Heart right ventricle (tissue), 16 donors: ENCODE results near the gene ST6GALNAC4. TPM values are rescaled to one million over a fixed set of nuclear protein-coding genes. Genes with fewer than 3 reads are reported as not detected.

Source experiments
- ATAC-seq, 8 donors: fragments of 200-7000 bp; cut with Tn5 transposase; one replicate each; pipeline ENCODE4 v1.9.1; 2020; ENCODE audit warnings: mild to moderate bottlenecking in 8 of 8, moderate library complexity in 8 of 8, moderate number of reproducible peaks in 1 of 8
- DNase-seq, 2 donors: peaks; one replicate each; pipeline ENCODE4 v3.0.0-alpha.2; 2020
- H3K27ac ChIP-seq, 10 donors: fragments of 200-600 bp; sonication (generic) in 2 of 10; one replicate each; pipeline versions ENCODE4 v1.5.0 to v1.8.0; 2020 to 2022; ENCODE audit warnings: mild to moderate bottlenecking in 3 of 10
- H3K27me3 ChIP-seq, 7 donors: fragments of 200-600 bp; one replicate each; pipeline ENCODE4 v1.8.0; 2021 to 2022; ENCODE audit warnings: mild to moderate bottlenecking in 2 of 7
- H3K36me3 ChIP-seq, 9 donors: fragments of 200-600 bp; sonication (generic) in 1 of 9; one replicate each; pipeline versions ENCODE4 v1.5.0 to v1.8.0; 2020 to 2022; ENCODE audit warnings: mild to moderate bottlenecking in 2 of 9
- H3K4me1 ChIP-seq, 9 donors: fragments of 200-600 bp; sonication (generic) in 1 of 9; one replicate each; pipeline versions ENCODE4 v1.5.0 to v1.8.0; 2020 to 2022; ENCODE audit warnings: mild to moderate bottlenecking in 4 of 9
- H3K4me3 ChIP-seq, 10 donors: fragments of 200-600 bp; sonication (generic) in 2 of 10; one replicate each; pipeline versions ENCODE4 v1.5.0 to v1.8.0; 2020 to 2022; ENCODE audit warnings: mild to moderate bottlenecking in 7 of 10, moderate library complexity in 2 of 10
- H3K9me3 ChIP-seq, 11 donors: fragments of 200-600 bp in 10 of 11; sonication (generic) in 2 of 11; one replicate each; pipeline versions ENCODE4 v1.5.0 to v1.8.0; 2013 to 2022; ENCODE audit warnings: mild to moderate bottlenecking in 2 of 11, control low read depth in 1 of 11, moderate library complexity in 1 of 11
- CTCF ChIP-seq, 9 donors: fragments of 200-600 bp; sonication (generic) in 2 of 9; IDR thresholded peaks; one replicate each; pipeline versions ENCODE4 v1.5.0 to v1.8.0; 2021 to 2022; ENCODE audit warnings: antibody characterized with exemption in 9 of 9, mild to moderate bottlenecking in 5 of 9, moderate library complexity in 1 of 9
- WGBS, 2 donors: extraction: QIAGEN DNeasy Blood & Tissue Kit; methylation state at CpG; one replicate each; pipeline ENCODE4 v1.1.7; 2013; ENCODE audit warnings: inconsistent platforms in 1 of 2; 5-methylcytosine and 5-hydroxymethylcytosine counted together
- intact Hi-C, 10 donors: fragments of 100-400 bp; cut with DNase I; formaldehyde crosslinking; loops; one replicate each; pipeline versions ENCODE4 v1.11.1 to v1.14.2; 2022
- polyA plus RNA-seq, 2 donors: library from polyadenylated mRNA; stranded (reverse); fragments of 200-250 nt; gene quantifications; one replicate each; pipeline ENCODE4 v1.2.3, GENCODE V29; 2013
- total RNA-seq, 10 donors: library from RNA; stranded (reverse); fragmentation: NEBNext Ultra II Directional in 3 of 10; extraction: Animal tissue kit (Norgen Biotek cat#: 25700) in 3 of 10; gene quantifications; one replicate each; pipeline versions ENCODE4 v1.2.1 to v1.2.4, GENCODE V29; 2021 to 2023
- donor health status: Arrhythmogenic right ventricular cardiomyopathy.
- donor health status: ischemic (EF 13 %, LVEDD 7.1; RV severe dilation, severe dysfunction).
- donor health status: healthy with polysubstance abuse.
- donor health status: DM: no; HTN: yes; CAD: no.
- donor health status: DM: no; HTN: no; CAD: no.
- donor health status: ischemic (EF 25% LVEDD 6.9; RV normal size, moderate dysfunction).
- donor health status: ischemic (EF 25% LVEDD 5.7; RV mildly dilated, moderate dysfunction).
- donor health status: healthy.
- donor health status: DM: yes; HTN: yes; CAD: no.
- donor health status: Ischemic cardiomyopathy.
- donor health status: ischemic (EF 35%, LVEDD 5.7; RV mildly dilated, moderate dysfunction).
- donor health status: nonischemic (EF 11% LVEDD 7.7; RV severe dilation, severe dysfunction).
- donor health status: DM: yes; HTN: yes; CAD: no.
- donor health status: PGD.
- donor health status: ischemic (EF 29% LVEDD 5.4; RV normal size, mild dysfunction).
- donor health status: nonischemic (EF 23%, LVEDD 6.1; RV moderate dilation, normal function).

The ST6GALNAC4 gene
- total and polyA plus RNA-seq, 12 donors = 10.8 to 52.9 (median 33.9) TPM

- H3K27me3 ChIP-seq = no peaks in the 10 kb centered on the region
- 80% methylated on average over 3 of the region's 3 CpGs for WGBS, 2 donors
- H3K4me1 ChIP-seq = peaks cover 35 to 78% (median 73%) of the 10 kb centered on the region in 9 donors
- H3K4me3 ChIP-seq = no peak overlapping the region
- no peaks in the 10 kb centered on the region for H3K36me3 ChIP-seq
- H3K9me3 ChIP-seq = no peaks in the 10 kb centered on the region
- DNase-seq = no peak
- intact Hi-C loops = loop anchor here in 1 of 10 donors (10.0 kb wide), 1 partner anchor 1282 kb away; no protein-coding TSS in a partner anchor
- TF ChIP-seq CTCF (IDR thresholded peaks at IDR 0.05) = no peak
- no peak for ATAC-seq
- peak overlapping the region in 8 of 10 donors; percentile 4 to 93 (median 68) for H3K27ac ChIP-seq
Observed at GRCh38 chr9:127963041-127963358, 46.2 kb upstream of the ST6GALNAC4 start.

DNA sequence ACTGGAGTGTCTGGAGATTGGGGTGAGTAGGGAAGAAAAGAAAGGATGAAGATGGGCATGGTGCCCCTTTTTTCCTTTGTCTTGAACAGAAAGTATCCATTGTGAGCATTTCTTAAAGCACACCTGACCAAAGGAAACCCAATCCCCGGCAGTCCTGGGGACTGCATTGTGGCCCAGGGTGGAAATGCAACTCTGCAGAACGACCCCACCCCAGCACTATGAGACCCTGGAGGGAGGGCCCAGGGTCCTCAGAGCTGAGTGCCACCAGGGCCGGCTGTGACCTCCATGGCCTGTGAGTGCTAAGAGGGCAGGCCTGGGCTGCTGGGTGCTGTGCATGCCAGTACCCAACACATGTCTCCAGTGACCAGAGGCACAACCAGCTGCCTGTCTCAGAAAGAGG is 45.4 kb upstream of the ST6GALNAC4 start:
- Histone ChIP-seq H3K27ac (peak overlapping the region in 4 of 10 donors; percentile 12 to 93 (median 70)), H3K4me3 (no peak overlapping the region), H3K4me1 (peaks cover 33 to 71% (median 66%) of the 10 kb centered on the region in 9 donors), H3K36me3 (no peaks in the 10 kb centered on the region), H3K27me3 (no peaks in the 10 kb centered on the region), H3K9me3 (no peaks in the 10 kb centered on the region)
- intact Hi-C loops = loop anchor here in 1 of 10 donors (10.0 kb wide), 1 partner anchor 1283 kb away; no protein-coding TSS in a partner anchor
- 56 to 75% methylated on average over 3 of the region's 3 CpGs for WGBS, 2 donors
- DNase-seq (no peak), ATAC-seq (no peak)
- TF ChIP-seq CTCF (IDR thresholded peaks at IDR 0.05) = no peak

GRCh38 chr9:127961613-127962155 is 44.8 kb upstream of the ST6GALNAC4 start:
- DNase-seq (peak in 1 of 2 donors; percentile 1), ATAC-seq (no peak)
- H3K4me3 ChIP-seq = no peak overlapping the region
- H3K9me3 ChIP-seq = peaks cover 0 to 3% (median 0%) of the 10 kb centered on the region in 11 donors
- WGBS, 2 donors = 92 to 94% methylated on average over 13 of the region's 13 CpGs
- intact Hi-C loops = loop anchor here in 1 of 10 donors (10.0 kb wide), 1 partner anchor 1283 kb away; no protein-coding TSS in a partner anchor
- peak overlapping the region in 1 of 10 donors; percentile 93 for H3K27ac ChIP-seq
- H3K4me1 ChIP-seq = peaks cover 30 to 65% (median 60%) of the 10 kb centered on the region in 9 donors
- TF ChIP-seq CTCF (IDR thresholded peaks at IDR 0.05) = no peak
- no peaks in the 10 kb centered on the region for H3K27me3 ChIP-seq
- no peaks in the 10 kb centered on the region for H3K36me3 ChIP-seq

GRCh38 chr9:127961155-127961490 is 44.3 kb upstream of the ST6GALNAC4 start:
- H3K36me3 ChIP-seq = no peaks in the 10 kb centered on the region
- TF ChIP-seq CTCF (IDR thresholded peaks at IDR 0.05) = no peak
- intact Hi-C loops = loop anchor here in 1 of 10 donors (10.0 kb wide), 1 partner anchor 1284 kb away; no protein-coding TSS in a partner anchor
- peak overlapping the region in 7 of 10 donors; percentile 3 to 76 (median 62) for H3K27ac ChIP-seq
- peaks cover 24 to 59% (median 54%) of the 10 kb centered on the region in 9 donors for H3K4me1 ChIP-seq
- DNase-seq = peak in 1 of 2 donors; percentile 5
- peaks cover 0 to 3% (median 0%) of the 10 kb centered on the region in 11 donors for H3K9me3 ChIP-seq
- H3K4me3 ChIP-seq = no peak overlapping the region
- no peaks in the 10 kb centered on the region for H3K27me3 ChIP-seq
- WGBS, 2 donors = 90 to 95% methylated on average over 2 of the region's 2 CpGs
- no peak for ATAC-seq
